Renal pelvis (tissue), 12 donors: ENCODE data around the gene MTMR1. TPM values are rescaled to one million over a fixed set of nuclear protein-coding genes. Genes with fewer than 3 reads are reported as not detected.
A peak's percentile ranks its signal among the peaks of the same experiment; 100 is the strongest.

Source experiments
- DNase-seq: peaks from one replicate; pipeline ENCODE4 v3.0.0-alpha.2; 2013
- long read RNA-seq, 16 experiments: transcript quantifications; one replicate each; lab custom pipeline, GENCODE V29; 2026
- polyA plus RNA-seq, 3 donors: library from polyadenylated mRNA; unstranded; fragments of 120-200 nt; gene quantifications; one replicate each; pipeline ENCODE4 v1.2.1, GENCODE V29; 2013; ENCODE audit not compliant: insufficient read length in 3 of 3

MTMR1 gene
- 10 to 100 TPM; 25.5 to 26.9 (median 25.8) TPM for polyA plus RNA-seq
- long read RNA-seq, donor 1: 0 reads
- long read RNA-seq, donor 2: 0 reads
- long read RNA-seq, donor 3, partial matches to known transcripts: 7 of 7 reads
- long read RNA-seq, donor 3, other reads (novel, unspliced or antisense): 0 of 7 reads
- long read RNA-seq, donor 4: 0 reads
- long read RNA-seq, donor 5: 0 reads
- long read RNA-seq, donor 6: 0 reads
- long read RNA-seq, donor 7, partial matches to known transcripts: 7 of 7 reads
- long read RNA-seq, donor 7, other reads (novel, unspliced or antisense): 0 of 7 reads
- long read RNA-seq, donor 8, partial matches to known transcripts: 11 of 11 reads
- long read RNA-seq, donor 8, other reads (novel, unspliced or antisense): 0 of 11 reads
- long read RNA-seq, donor 9: 0 reads
- long read RNA-seq, donor 10: 0 reads
- long read RNA-seq, donor 11: 0 reads
- long read RNA-seq, donor 12, full-length matches to known transcripts: 1 of 1 reads
- long read RNA-seq, donor 12, partial matches to known transcripts: 0 of 1 reads
- long read RNA-seq, donor 12, other reads (novel, unspliced or antisense): 0 of 1 reads
- long read RNA-seq, donor 13, partial matches to known transcripts: 6 of 6 reads
- long read RNA-seq, donor 13, other reads (novel, unspliced or antisense): 0 of 6 reads
- long read RNA-seq, donor 14: 0 reads
- long read RNA-seq, donor 15, partial matches to known transcripts: 27 of 27 reads
- long read RNA-seq, donor 15, other reads (novel, unspliced or antisense): 0 of 27 reads
- long read RNA-seq, donor 16: 0 reads

GRCh38 chrX:150692831-150693724 lies at the start of gene MTMR1:
MTMR1 (plus strand) TSS chrX:150693396; CDS start chrX:150693531, 135 bp downstream.
- DNase-seq: peak; percentile 27

- DNase-seq: no peak
Observed at GRCh38 chrX:150643958-150644357, 49.2 kb upstream of the MTMR1 start.

GRCh38 chrX:150644422-150644821 lies 48.8 kb upstream of the MTMR1 start:
- DNase-seq: no peak

- no peak for DNase-seq
Observed at GRCh38 chrX:150647331-150647730, 45.9 kb upstream of the MTMR1 start.

- DNase-seq: no peak
Observed at GRCh38 chrX:150648296-150648940, 44.8 kb upstream of the MTMR1 start.

- no peak for DNase-seq
Observed at GRCh38 chrX:150649096-150649870, 43.9 kb upstream of the MTMR1 start.

GRCh38 chrX:150651906-150652305 lies 41.3 kb upstream of the MTMR1 start:
- DNase-seq: no peak

- no peak for DNase-seq
Observed at GRCh38 chrX:150655788-150656187, 37.4 kb upstream of the MTMR1 start.

- no peak for DNase-seq
Observed at GRCh38 chrX:150663073-150663472, 30.1 kb upstream of the MTMR1 start.

GRCh38 chrX:150664290-150664689 lies 28.9 kb upstream of the MTMR1 start:
- no peak for DNase-seq

- no peak for DNase-seq
Observed at GRCh38 chrX:150676221-150676620, 17.0 kb upstream of the MTMR1 start.

- DNase-seq: no peak
Observed at GRCh38 chrX:150680974-150681373, 12.2 kb upstream of the MTMR1 start.

- DNase-seq: no peak
Observed at GRCh38 chrX:150683112-150683511, 10.1 kb upstream of the MTMR1 start.

- no peak for DNase-seq
Observed at GRCh38 chrX:150683536-150684146, 9.6 kb upstream of the MTMR1 start.

GRCh38 chrX:150688911-150689451 lies 4.2 kb upstream of the MTMR1 start:
- DNase-seq: no peak

GRCh38 chrX:150690126-150690525 lies 3.1 kb upstream of the MTMR1 start:
- DNase-seq: no peak

GRCh38 chrX:150692296-150692695 lies 900 bp upstream of the MTMR1 start:
- no peak for DNase-seq

GRCh38 chrX:150693725-150694574 lies 754 bp downstream of the MTMR1 start:
- DNase-seq: no peak
